HG03520 (cell line): ENCODE data around the gene LRCH3.
"Not testable (repeated sequence)": the region's sequence is repeated elsewhere in the genome, so short reads cannot be mapped to it uniquely, and the experiment has no call there.

ENCODE experiments used
- ATAC-seq: cut with Tn5 transposase; IDR thresholded peaks from one replicate; pipeline ENCODE4 v1.9.1; 2021; ENCODE audit warnings: mild to moderate bottlenecking, moderate library complexity; ENCODE audit not compliant: unreplicated experiment

Gene LRCH3

GRCh38 chr3:197921429-197922275, 130.6 kb downstream of the LRCH3 start:
- ATAC-seq: not testable (repeated sequence)

DNA sequence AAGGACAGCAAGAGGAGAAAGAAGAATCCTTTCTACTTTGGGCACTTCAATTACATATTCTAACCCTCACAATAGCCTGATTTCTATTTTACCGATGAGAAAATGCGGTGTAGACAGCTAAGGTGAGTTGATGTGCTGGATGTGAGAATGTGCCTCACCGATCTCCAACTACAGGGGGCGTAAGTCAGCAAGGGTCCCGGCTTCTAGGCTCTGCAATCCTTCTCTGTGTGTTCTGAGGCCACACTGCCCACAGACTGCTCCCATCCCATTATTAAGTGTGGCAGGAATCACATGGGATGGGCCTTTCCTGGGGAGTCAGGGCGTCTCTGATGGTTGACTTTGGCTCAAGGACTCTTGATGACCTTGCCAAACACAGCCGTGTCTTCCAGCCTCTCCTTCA, 135.4 kb downstream of the LRCH3 start:
- no peak for ATAC-seq

- ATAC-seq: not testable (repeated sequence)
These were observed 136.5 kb downstream of the LRCH3 start for GRCh38 chr3:197927578-197927977.

- no peak for ATAC-seq
These were observed 145.8 kb downstream of the LRCH3 start for GRCh38 chr3:197936819-197937384.
